Cerebellar cortex (tissue), 1 donor: ENCODE results near the gene PEX16.
"Not testable (repeated sequence)": the region's sequence is repeated elsewhere in the genome, so short reads cannot be mapped to it uniquely, and the experiment has no call there.

Experiments used
- DNase-seq: peaks from one replicate; pipeline ENCODE4 v3.0.0-alpha.2; 2015; ENCODE audit warnings: low spot score

The PEX16 gene

DNA sequence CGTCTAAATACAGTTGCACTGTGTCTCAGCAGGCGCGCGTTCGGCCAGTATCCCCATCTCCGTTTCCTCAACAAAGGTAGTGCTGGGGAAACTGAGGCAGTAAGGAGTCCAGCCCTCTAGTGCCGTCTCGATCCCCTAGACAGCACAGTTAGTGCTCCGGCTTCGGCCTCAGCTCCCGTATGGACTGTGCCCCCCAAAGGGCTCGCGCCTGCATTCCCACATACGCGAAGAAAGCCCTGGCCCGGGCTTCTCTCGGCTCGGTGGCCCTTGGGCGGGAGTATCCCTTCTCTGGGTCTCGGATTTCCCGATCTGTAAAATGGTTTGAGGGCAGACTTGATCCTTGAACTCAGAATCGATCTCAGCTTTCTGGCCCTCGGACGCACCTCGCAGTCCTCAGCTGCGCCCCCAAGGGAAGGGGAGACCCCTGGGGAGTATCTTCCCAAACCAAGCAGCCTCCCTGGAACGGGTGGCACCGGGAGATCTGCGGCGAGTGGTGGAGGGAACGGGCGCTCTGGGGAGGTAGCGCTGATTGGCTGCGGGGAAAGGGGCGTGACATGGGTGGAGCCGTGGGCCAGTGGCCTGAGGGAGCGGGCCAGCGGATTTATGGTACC is 759 bp upstream of the PEX16 start:
- DNase-seq = peak; percentile 89

DNA sequence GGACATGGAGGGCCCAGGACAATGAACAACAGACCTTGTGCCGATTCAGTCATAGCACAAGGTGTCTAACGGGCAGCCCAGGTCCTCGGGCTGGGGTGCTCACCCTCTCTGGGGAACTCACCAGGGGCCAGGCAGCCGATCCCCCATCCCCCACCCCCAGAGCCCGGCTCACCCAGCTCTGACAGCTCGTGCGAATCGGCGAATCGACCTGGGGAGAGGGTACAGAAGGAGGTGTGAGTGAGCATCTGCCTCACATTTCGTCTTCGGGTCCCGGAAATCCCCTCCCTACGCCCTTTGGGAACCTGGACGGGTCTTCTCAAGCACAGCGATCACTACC is 423 bp downstream of the PEX16 start:
- no peak for DNase-seq

DNA sequence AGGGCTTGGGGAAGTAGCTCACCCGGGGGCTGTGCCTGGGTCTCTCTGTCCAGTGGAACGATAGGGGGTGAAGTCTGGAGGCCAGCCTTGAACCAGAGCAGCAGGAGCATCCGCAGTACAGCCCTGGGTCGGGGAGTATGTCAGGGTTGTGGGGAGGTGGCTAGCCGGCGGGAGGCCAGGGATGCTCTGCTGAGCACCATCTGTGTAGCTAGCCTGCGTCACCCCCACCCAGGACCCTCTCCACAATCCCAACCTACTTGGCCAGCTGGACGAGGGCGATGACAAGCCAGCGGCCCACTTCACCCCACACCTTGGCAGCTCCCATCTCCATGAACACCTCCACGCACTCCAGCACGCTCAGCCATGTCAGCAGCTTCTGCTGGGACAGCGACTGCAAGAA is 2.2 kb downstream of the PEX16 start:
- no peak for DNase-seq

DNA sequence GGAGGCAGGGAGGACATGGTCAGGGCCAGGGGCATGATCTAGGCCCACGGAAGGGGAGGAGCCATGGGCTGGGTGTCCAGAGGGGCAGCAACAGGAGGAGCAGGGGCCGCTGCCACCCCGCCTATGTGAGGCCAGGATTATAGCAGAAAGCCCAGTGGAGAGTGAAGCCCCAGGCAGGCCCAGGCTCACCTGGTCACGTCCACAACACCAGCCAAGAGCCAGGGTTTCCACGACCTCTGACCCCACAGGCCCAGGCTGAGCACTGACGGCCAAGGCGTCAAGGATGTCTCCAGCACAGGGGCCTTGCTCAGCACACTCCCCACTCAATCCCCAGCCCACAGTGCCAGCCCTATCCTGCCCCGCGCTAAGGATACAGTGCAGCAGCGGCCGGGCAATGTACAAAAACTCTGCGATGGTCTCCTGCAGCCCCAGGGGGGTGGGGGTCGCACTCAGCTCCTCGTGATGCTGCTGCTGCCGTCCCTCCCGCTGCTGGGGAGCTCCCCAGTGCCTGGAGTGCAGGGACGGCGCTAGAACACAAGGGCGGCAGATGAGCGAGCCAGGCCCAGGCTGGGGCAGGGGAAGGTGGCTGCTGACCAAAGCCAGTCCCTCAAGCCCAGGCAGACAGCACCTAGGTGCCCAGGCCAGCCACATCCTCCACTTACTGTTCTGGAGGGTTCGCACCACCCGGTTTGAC is 3.6 kb downstream of the PEX16 start:
- no peak for DNase-seq

DNA sequence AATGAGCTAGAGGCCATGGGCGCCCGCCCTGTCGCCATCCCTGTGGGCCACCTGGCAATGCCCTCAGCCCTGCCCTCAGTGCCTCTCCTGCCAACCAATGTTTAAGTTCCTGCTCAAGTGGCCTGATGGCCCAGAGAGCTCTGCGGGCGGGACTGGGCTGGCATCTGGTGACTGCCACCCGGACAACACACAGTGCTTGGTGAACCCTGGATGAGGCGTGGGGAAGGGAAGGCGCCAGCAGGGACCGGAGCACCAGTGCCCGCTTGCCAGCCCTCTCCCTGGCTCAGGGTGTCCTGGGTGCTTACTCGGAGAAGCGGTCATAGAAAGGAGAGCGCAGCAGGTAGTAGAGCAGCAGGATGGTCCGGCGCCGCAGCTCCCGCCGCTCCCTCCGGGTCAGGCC is 4.2 kb downstream of the PEX16 start:
- DNase-seq = no peak

DNA sequence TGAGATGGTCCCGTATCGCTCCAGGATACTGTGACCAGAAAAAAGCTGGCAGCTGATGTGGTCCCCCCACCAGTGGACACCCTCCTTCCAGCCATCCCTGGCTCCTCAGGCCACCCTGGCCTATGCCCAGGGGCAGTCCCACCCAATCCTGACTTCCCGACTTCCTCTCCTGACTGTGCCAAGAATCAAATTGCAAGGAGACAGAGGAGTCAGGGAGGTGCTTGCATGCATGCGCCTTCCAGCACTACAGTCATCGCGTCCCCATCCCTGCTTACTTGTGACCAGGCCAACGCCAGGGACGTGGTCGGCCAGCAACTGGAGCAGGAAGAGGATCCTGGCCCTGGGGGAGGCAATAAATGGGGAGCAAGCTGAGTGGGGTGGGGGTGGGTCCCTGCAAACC is 7.1 kb downstream of the PEX16 start:
- no peak for DNase-seq

DNA sequence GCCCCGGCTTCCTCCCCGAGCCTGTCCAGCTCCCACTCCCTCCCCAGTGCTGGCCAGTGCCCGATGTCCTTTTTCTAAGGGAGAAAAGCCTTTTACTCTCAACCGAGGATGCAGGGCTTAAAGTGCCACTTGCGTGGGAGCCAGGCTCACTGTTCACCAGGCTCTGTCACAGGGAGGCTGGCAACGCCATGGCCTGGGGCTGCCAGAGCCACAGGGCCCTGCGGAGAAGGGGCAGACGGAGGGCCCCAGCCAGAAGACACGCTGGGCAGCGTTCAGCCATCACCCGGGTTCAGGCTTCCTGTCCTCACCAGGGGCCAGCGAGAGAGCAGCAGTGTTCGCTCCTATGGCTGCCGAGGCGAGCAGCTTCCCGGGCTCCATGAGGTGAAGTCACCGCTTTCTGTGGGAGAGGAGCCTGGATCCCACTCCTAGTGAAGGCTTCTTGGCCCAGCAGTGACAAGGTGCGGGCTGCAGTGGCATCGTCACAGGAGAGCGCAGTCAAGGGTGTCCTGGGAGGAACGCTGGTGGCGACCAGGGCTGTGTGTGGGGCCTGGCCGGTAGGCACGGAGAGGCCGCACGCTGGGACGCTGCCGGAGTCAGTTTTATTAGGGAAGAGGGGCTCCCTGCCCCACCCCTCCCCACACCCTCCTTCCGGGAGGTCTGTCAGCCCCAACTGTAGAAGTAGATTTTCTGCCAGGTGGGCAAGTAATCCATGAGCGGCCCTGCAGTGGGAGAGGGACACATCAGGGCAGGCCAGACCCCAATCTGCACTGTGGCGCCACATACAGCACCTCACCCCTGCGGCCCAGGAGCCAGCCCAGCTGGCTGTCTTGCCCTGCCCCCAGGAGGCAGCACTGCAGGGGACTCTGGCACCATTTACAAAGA is 7.8 kb downstream of the PEX16 start:
- peak; percentile 44 for DNase-seq

DNA sequence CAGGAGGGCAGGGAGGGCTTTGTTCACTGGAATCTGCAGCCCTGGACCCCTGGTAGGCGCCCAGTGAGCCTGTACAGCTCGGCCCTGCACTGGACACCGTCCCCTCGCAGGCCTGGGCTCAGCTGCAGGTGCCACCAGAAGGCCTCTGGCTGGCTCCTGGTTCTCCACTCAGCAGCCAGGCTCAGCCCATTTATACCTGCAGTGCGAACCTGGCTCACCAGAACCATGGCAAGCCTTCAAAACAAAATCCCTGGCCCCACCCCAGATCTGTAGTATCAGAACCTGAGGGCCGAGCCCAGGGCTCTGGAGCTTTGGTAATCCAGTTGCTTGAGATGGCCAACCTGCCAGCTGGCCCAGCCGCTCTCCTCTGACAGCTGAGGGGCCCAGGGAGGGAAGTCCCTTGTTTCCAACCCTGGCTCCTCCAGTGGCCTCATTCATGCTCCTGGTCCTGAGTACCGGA is 9.7 kb downstream of the PEX16 start:
- peak; percentile 83 for DNase-seq

DNA sequence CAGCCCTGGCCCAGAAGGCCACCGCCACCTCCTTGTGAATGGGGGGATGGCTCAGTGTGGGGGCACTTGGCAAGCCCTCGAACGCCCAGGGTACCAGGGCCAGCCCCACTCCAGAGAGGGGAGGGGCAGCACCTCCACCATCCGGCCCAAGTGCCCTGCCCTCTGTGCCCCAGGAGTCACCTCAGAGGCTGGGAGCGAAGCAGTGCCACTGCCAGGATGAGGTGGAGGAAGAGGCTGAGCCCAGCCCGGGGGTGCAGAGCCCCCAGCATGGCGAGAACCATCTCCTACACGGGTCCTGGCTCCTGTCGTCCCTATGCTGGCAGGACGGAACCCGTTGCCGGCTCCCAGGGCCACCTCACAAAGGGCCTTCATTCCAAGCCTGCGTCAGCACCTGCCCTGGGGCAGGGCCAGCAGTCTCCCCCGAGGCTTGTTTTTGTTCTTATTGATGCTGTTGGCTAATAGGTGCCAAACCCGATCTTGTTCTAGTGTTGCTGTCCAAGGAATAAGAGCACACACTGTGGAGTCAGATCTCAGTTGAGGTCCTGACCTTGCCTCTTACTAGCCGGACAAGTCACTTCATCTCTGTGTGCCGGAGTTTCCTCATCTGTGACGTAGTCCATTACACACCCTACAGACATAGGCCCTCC is 10.6 kb downstream of the PEX16 start, which contains the start of gene FREY1:
TSS of gene FREY1 (minus strand) at position 307 of the 647 bp plus-strand sequence. CDS start at position 281, 26 bp downstream.
- no peak for DNase-seq

DNA sequence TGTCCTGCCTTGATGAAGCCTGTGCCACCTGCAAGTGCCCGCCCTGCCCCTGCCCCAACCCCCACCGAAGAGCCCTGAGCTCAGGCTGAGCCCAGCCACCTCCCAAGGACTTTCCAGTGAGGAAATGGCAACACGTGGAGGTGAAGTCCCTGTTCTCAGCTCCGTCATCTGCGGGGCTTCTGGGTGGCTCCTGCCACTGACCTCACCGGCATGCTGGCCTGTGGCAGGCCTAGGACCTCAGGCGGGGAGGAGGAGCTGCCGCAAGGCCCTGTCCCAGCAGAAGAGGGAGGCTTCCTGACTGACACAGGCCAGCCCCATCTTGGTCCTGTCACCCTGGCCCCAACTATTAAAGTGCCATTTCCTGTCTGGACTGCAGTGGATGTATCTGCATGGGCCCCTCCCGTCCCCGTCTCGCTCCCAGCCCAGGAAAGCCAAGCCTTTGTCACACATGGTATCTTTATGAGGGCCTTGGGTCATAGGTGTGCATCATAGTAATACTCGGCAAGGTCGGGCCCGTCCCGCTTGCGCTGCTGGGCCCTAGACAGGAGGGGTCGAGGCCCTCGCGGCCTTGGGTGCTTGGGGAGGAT is 11.5 kb downstream of the PEX16 start:
- DNase-seq = no peak

DNA sequence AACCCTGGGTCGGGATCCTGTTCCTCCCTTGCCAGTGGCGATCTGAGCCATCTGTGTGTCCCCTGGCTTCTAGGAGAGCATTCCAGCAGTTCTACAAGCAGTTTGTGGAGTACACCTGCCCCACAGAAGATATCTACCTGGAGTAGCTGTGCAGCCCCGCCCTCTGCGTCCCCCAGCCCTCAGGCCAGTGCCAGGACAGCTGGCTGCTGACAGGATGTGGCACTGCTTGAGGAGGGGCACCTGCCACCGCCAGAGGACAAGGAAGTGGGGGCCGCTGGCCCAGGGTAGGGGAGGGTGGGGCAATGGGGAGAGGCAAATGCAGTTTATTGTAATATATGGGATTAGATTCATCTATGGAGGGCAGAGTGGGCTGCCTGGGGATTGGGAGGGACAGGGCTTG is 12.1 kb downstream of the PEX16 start:
- DNase-seq = not testable (repeated sequence)

DNA sequence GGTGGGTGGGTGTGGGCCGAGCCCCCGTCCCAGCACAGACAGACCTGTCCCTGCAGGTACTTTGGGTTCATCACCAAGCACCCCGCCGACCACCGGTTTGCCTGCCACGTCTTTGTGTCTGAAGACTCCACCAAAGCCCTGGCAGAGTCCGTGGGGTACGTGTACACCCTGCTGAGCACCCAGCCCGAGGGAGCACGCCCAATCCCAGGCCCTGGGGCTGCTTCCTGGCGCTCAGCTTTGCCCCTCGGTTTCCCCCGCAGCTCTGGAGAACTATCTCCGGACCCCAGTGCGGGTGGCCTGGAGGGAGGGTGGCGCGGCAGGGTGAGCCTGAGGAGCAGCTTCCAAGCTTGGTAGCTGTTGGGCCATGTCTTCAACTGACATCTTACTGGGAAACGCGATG is 12.6 kb downstream of the PEX16 start:
- DNase-seq = no peak

DNA sequence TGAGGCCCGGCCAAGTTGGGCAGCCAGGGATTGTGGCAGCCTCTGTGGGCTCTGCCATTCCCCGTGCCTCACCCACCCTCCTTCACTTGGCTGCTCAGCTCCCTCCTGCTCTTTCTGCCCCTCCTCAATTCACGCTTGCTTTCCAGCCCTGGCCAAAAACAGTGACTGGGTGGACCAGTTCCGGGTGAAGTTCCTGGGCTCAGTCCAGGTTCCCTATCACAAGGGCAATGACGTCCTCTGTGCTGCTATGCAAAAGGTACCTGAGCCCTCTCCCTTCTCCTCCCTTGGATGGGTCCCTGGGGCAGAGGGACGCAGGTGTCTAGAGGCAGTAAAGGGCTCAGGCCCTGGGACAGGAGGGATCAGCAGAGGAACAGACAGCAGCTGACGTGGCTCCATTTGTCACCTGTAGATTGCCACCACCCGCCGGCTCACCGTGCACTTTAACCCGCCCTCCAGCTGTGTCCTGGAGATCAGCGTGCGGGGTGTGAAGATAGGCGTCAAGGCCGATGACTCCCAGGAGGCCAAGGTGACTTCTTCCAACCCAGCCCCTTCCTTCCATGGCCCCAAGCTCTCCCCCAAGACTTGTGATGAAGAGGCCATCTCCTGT is 13.3 kb downstream of the PEX16 start:
- DNase-seq = no peak

DNA sequence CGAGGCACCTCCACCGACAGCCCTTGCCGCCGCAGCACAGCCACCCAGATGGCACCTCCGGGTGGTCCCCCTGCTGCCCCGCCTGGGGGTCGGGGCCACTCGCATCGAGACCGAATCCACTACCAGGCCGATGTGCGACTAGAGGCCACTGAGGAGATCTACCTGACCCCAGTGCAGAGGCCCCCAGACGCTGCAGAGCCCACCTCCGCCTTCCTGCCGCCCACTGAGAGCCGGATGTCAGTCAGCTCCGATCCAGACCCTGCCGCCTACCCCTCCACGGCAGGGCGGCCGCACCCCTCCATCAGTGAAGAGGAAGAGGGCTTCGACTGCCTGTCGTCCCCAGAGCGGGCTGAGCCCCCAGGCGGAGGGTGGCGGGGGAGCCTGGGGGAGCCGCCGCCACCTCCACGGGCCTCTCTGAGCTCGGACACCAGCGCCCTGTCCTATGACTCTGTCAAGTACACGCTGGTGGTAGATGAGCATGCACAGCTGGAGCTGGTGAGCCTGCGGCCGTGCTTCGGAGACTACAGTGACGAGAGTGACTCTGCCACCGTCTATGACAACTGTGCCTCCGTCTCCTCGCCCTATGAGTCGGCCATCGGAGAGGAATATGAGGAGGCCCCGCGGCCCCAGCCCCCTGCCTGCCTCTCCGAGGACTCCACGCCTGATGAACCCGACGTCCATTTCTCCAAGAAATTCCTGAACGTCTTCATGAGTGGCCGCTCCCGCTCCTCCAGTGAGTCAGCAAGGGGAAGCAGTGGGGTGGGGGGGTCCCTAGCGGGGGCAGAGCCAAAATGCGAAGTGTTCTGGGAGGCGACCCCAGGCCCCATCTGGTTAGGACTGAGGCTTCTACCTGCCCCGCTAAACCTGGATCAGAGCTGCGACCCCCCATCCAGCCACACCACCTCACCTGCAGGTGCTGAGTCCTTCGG is 15.0 kb downstream of the PEX16 start:
- no peak for DNase-seq

DNA sequence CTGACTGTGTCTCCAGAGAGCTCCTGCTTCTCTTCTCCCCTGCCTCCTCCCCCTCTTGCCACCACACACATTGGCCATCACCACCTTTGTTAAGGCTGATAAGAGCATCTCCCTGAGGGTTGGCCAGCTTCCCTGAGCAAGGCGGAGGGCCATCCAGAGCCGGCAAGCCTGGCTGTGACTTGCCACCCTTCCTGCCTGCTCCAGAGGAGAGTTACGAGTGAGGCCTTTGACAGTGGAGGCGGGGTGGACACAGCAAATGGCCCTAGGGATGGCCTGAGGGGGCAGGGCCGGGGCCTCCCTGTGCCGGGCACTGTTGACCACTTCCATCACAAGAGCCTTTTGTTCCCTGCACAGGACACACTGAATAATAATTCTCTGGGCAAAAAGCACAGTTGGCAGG is 16.1 kb downstream of the PEX16 start:
- peak; percentile 49 for DNase-seq

DNA sequence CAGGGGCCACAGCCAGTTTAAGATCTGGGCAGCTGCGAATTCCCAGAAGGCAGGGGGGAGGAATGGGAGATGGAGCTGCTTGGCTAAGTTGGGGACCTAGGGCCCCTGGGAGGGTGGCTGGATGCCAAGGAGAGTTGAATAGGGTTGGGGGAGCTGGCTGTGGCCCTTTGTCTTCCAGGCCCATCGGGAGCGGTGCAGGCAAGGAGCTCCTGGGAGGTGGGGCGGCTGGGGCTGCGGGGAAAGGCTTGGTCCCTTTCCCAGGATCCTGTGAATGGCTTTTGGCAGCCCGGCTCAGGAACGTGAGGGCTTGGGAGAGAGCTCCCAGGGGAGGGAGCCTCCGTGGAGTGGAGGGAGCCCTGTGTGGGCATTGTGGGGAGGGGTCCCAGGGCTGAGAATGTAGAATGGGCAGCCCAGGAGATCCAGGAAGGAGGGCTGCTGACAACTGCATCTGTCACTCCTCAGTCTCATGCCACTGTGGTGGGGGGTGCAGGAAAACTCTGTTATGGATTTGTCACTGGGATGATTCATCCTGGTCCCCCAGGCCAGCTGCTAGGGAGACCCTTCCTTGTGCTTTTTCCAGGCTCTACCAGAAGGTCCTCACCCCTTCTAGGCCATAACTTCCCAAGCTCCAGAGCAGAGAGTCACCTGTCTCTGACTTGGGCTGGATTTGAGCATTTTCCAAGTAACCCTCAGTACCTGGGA is 16.6 kb downstream of the PEX16 start:
- DNase-seq = peak; percentile 48

DNA sequence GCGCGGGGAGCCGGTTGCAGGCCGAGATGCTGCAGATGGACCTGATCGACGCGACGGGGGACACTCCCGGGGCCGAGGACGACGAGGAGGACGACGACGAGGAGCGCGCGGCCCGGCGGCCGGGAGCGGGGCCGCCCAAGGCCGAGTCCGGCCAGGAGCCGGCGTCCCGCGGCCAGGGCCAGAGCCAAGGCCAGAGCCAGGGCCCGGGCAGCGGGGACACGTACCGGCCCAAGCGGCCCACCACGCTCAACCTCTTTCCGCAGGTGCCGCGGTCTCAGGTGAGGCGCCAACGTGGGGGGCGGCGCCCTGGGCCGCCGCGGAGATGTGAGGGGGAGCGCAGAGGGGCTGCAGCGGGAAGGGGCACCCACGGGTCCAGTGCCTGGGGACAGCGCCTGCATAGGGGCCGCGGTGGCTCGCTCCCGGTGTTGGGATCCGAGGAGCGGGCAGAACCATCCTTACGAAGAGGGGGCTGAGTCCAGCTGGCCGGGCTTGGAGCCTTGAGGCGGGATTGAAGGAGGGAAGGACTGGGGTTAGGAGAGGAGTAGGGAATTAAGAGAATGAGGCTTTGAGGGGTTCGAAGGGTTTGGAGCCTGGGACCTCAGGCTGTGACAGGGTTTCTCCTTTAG is 17.4 kb downstream of the PEX16 start:
- DNase-seq = not testable (repeated sequence)

DNA sequence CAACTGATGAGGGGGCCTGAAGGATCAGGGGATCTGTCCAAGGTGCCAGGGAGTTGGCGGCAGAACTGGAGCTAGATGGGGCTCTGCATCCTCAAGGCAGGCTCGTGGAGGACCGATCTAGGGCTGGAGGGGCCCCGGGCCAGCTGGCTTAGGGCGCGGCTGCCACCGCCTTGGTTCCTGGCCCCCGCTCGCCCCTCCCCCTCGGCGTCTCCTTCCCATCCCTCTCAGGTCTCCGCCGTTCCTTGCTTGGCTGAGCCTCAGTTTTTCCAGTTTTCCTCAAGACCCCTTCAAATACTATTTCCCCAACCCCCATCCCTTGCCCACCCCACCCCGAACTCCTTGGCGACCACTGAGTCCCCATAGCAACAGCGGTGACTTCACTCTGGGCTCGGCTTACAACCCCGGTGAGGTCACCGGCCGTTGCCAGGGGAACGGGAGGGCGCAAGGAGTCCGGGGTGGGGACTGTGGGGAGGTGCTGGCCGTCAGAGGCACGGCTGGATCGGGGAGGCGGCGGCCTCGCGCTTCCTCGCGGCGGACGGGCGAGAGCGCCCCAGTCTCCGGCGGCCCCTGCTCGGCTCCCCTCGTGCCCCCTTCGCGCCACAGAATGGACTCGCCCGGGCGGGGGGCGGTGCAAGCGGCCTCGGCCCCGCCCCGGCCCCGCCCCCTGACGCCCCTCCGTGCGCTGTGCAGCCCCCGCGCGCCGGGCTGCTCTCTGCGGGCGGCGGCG is 18.1 kb downstream of the PEX16 start:
- DNase-seq = peak; percentile 88

DNA sequence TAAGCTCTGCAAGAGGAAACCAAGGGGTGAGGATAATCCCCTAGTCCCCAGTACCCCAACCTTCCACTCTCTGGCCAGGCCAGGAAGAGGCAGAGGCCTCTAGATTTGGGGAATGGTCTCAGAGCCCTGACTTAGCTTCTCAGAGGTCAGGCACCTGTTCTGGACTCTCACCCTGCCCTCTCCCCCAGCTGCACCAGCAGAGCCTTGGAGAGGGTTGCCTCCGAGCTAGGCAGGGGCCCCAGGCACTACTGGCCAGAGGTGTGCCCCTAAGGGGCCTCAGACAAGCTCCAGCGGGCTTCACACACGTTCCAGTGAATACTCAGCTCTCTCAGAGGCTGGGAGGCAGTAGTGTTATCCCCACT is 18.6 kb downstream of the PEX16 start:
- DNase-seq = no peak
